HCT116 (cell line): ENCODE results near the gene SEPTIN12.

Experiments used
- CTCF ChIP-seq, 3 experiments: fragments of 200-600 bp in 1 of 3; sonication (generic) in 1 of 3; IDR thresholded peaks in 2 of 3; conservative IDR thresholded peaks in 1 of 3; 2 replicates each; pipeline ENCODE4 v1.5.1; 2012 to 2017; ENCODE audit warnings: low read depth in 2 of 3, low read length in 2 of 3, antibody characterized with exemption in 1 of 3, borderline replicate concordance in 1 of 3, control low read depth in 1 of 3, mild to moderate bottlenecking in 1 of 3, mixed read lengths in 1 of 3, mixed run types in 1 of 3, moderate library complexity in 1 of 3; ENCODE audit not compliant: insufficient read depth in 1 of 3
- EZH2 ChIP-seq: fragments of 200-600 bp; sonication (generic); IDR thresholded peaks from 2 replicates; pipeline ENCODE4 v1.6.1; 2017; ENCODE audit warnings: antibody characterized with exemption, mixed run types
- MAX ChIP-seq: IDR thresholded peaks from 2 replicates; pipeline ENCODE4 v1.6.1; 2012
- POLR2A ChIP-seq: IDR thresholded peaks from 2 replicates; pipeline ENCODE4 v1.7.0; 2011; ENCODE audit warnings: borderline replicate concordance; ENCODE audit not compliant: insufficient read depth, insufficient read length; ENCODE audit errors: extremely low read depth
- POLR2AphosphoS5 ChIP-seq: IDR thresholded peaks from 2 replicates; pipeline ENCODE4 v1.6.1; 2011; ENCODE audit warnings: mild to moderate bottlenecking, low read depth, low read length, moderate library complexity
- RAD21 ChIP-seq: IDR thresholded peaks from 2 replicates; pipeline ENCODE4 v1.6.1; 2012; ENCODE audit warnings: low read depth, mild to moderate bottlenecking
- REST ChIP-seq: IDR thresholded peaks from 2 replicates; pipeline ENCODE4 v1.6.1; 2012; ENCODE audit warnings: low read depth
- SIN3A ChIP-seq: IDR thresholded peaks from 2 replicates; pipeline ENCODE4 v1.6.1; 2012; ENCODE audit warnings: low read depth
- SP1 ChIP-seq: IDR thresholded peaks from 2 replicates; pipeline ENCODE4 v1.6.1; 2012; ENCODE audit warnings: low read depth
- ZBTB33 ChIP-seq: IDR thresholded peaks from 2 replicates; pipeline ENCODE4 v1.6.1; 2011; ENCODE audit warnings: mild to moderate bottlenecking, low read length, moderate library complexity; ENCODE audit not compliant: insufficient replicate concordance; ENCODE audit errors: extremely low read depth

GRCh38 chr16:4828567-4829321 lies 40.6 kb upstream of the SEPTIN12 start:
- TF ChIP-seq CTCF (IDR thresholded peaks at IDR 0.05 in 2 of 3, conservative IDR thresholded peaks at IDR 0.05 in 1 of 3; ENCODE audit: borderline replicate concordance in 1 of 3, insufficient read depth in 1 of 3, low read depth in 2 of 3, low read length in 2 of 3) = no peak
- no peak for TF ChIP-seq EZH2
- TF ChIP-seq POLR2A = no peak
- TF ChIP-seq ZBTB33 = no peak
- TF ChIP-seq SP1 = no peak
- no peak for TF ChIP-seq SIN3A
- TF ChIP-seq REST = no peak
- no peak for TF ChIP-seq MAX
- no peak for TF ChIP-seq RAD21
- TF ChIP-seq POLR2AphosphoS5 = no peak
